SU-DHL-6 (cell line): ENCODE results near the gene TFG.

Experiments
- CTCF ChIP-seq: fragments of 200-600 bp; sonication (generic); IDR thresholded peaks from one replicate; pipeline ENCODE4 v1.5.1; 2017; ENCODE audit warnings: antibody characterized with exemption, mild to moderate bottlenecking, low read length, moderate library complexity; ENCODE audit not compliant: insufficient read depth, poor library complexity, severe bottlenecking
- EZH2phosphoT487 ChIP-seq: fragments of 200-600 bp; sonication (generic), shearing (Covaris generic); conservative IDR thresholded peaks from 2 replicates; pipeline ENCODE4 v1.6.1; 2018; ENCODE audit warnings: mild to moderate bottlenecking, antibody characterized with exemption, low read length, moderate library complexity, mixed read lengths

- no peak for TF ChIP-seq CTCF
- TF ChIP-seq EZH2phosphoT487, result no peak
Observed at GRCh38 chr3:100698736-100699135, 10.6 kb upstream of the TFG start.
